Mucosa of descending colon (tissue), 3 donors: Measurements from ENCODE around the gene TMEM168. TPM values are rescaled to one million over a fixed set of nuclear protein-coding genes. Genes with fewer than 3 reads are reported as not detected.

Experiments
- ATAC-seq: fragments of 200-7000 bp; cut with Tn5 transposase; one replicate; pipeline ENCODE4 v1.9.1; 2020; ENCODE audit warnings: mild to moderate bottlenecking, moderate library complexity
- DNase-seq, 3 donors: peaks; one replicate each; pipeline ENCODE4 v3.0.0-alpha.2; 2020
- H3K36me3 ChIP-seq: fragments of 200-600 bp; one replicate; pipeline ENCODE4 v1.8.0; 2021; ENCODE audit warnings: low read depth, mild to moderate bottlenecking
- H3K4me1 ChIP-seq: fragments of 200-600 bp; one replicate; pipeline ENCODE4 v1.8.0; 2021; ENCODE audit warnings: low read depth, mild to moderate bottlenecking
- H3K4me3 ChIP-seq: fragments of 200-600 bp; one replicate; pipeline ENCODE4 v1.8.0; 2021; ENCODE audit warnings: mild to moderate bottlenecking
- H3K9me3 ChIP-seq: fragments of 200-600 bp; one replicate; pipeline ENCODE4 v1.8.0; 2021; ENCODE audit warnings: mild to moderate bottlenecking
- CTCF ChIP-seq: fragments of 200-600 bp; IDR thresholded peaks from one replicate; pipeline ENCODE4 v1.8.0; 2022; ENCODE audit warnings: antibody characterized with exemption, mild to moderate bottlenecking
- intact Hi-C, 2 donors: fragments of 100-400 bp; cut with DNase I in 1 of 2; cut with micrococcal nuclease in 1 of 2; formaldehyde crosslinking; loops; one replicate each; pipeline versions ENCODE4 v1.11.0 to v1.11.1; 2022; cut with DNase I, micrococcal nuclease
- total RNA-seq, 3 donors: library from RNA; stranded (reverse); fragmentation: NEBNext Ultra II Directional in 2 of 3; extraction: Animal tissue kit (Norgen Biotek cat#: 25700) in 2 of 3; gene quantifications; one replicate each; pipeline versions ENCODE4 v1.2.1 to v1.2.4, GENCODE V29; 2021 to 2023
- donor health status: DM: no; HTN: no; CAD: no; lungs with moderate emphysema.
- donor health status: DM: no; HTN: no; CAD: no.
- donor health status: DM: no; HTN: yes; CAD: no.

TMEM168 gene
- total RNA-seq, 3 donors from 2014 or later: 29.1 to 53.0 (median 46.2) TPM

GRCh38 chr7:112821345-112821744 lies 31.2 kb upstream of the TMEM168 start:
- H3K36me3 ChIP-seq: no peaks in the 10 kb centered on the region
- no peaks in the 10 kb centered on the region for H3K4me1 ChIP-seq
- ATAC-seq (no peak), DNase-seq (no peak)
- no peak overlapping the region for H3K4me3 ChIP-seq
- no peak for TF ChIP-seq CTCF
- intact Hi-C loops: no loop called here
- no peaks in the 10 kb centered on the region for H3K9me3 ChIP-seq

- intact Hi-C loops: no loop called here
- H3K36me3 ChIP-seq: no peaks in the 10 kb centered on the region
- TF ChIP-seq CTCF: no peak
- no peak overlapping the region for H3K4me3 ChIP-seq
- no peaks in the 10 kb centered on the region for H3K4me1 ChIP-seq
- H3K9me3 ChIP-seq: no peaks in the 10 kb centered on the region
- DNase-seq (no peak), ATAC-seq (no peak)
Measured at GRCh38 chr7:112819536-112819935, 29.3 kb upstream of the TMEM168 start.

GRCh38 chr7:112806156-112806555 lies 16.0 kb upstream of the TMEM168 start:
- ATAC-seq (no peak), DNase-seq (no peak)
- no peak for TF ChIP-seq CTCF
- intact Hi-C loops: no loop called here
- Histone ChIP-seq H3K9me3 (no peaks in the 10 kb centered on the region), H3K4me3 (no peak overlapping the region), H3K36me3 (no peaks in the 10 kb centered on the region), H3K4me1 (no peaks in the 10 kb centered on the region)

- no peaks in the 10 kb centered on the region for H3K4me1 ChIP-seq
- no peaks in the 10 kb centered on the region for H3K9me3 ChIP-seq
- intact Hi-C loops: no loop called here
- DNase-seq: no peak
- no peak for TF ChIP-seq CTCF
- H3K36me3 ChIP-seq: no peaks in the 10 kb centered on the region
- H3K4me3 ChIP-seq: no peak overlapping the region
- ATAC-seq: peak; percentile 13
Measured at GRCh38 chr7:112802406-112802805, 12.2 kb upstream of the TMEM168 start.

GRCh38 chr7:112800486-112800885 lies 10.3 kb upstream of the TMEM168 start:
- Histone ChIP-seq H3K4me3 (no peak overlapping the region), H3K36me3 (no peaks in the 10 kb centered on the region), H3K9me3 (no peaks in the 10 kb centered on the region), H3K4me1 (no peaks in the 10 kb centered on the region)
- ATAC-seq (no peak), DNase-seq (no peak)
- TF ChIP-seq CTCF: no peak
- intact Hi-C loops: no loop called here

- DNase-seq (no peak), ATAC-seq (no peak)
- no peaks in the 10 kb centered on the region for H3K9me3 ChIP-seq
- H3K4me1 ChIP-seq: no peaks in the 10 kb centered on the region
- no peaks in the 10 kb centered on the region for H3K36me3 ChIP-seq
- H3K4me3 ChIP-seq: no peak overlapping the region
- intact Hi-C loops: no loop called here
- no peak for TF ChIP-seq CTCF
Measured at GRCh38 chr7:112799448-112800120, 9.4 kb upstream of the TMEM168 start.
